ENCODE measurements around the gene PRKN. TPM values are rescaled to one million over a fixed set of nuclear protein-coding genes. Genes with fewer than 3 reads are reported as not detected.

PRKN gene
- total RNA-seq, 1 donor from 2014 or later: 5.7 TPM

GRCh38 chr6:162491637-162492036, 235.9 kb downstream of the PRKN start:
- Mint-ChIP-seq H3K27me3 (ENCODE audit: low read depth) (no peaks in the 10 kb centered on the region), H3K9me3 (ENCODE audit: low read depth) (no peaks in the 10 kb centered on the region), H3K4me1 (ENCODE audit: low read depth) (no peaks in the 10 kb centered on the region), H3K36me3 (ENCODE audit: low read depth) (peaks cover 4% of the 10 kb centered on the region), H3K27ac (ENCODE audit: unreplicated experiment) (no peak overlapping the region), H3K4me3 (ENCODE audit: unreplicated experiment) (no peak overlapping the region)
- TF ChIP-seq, protein P1, sequence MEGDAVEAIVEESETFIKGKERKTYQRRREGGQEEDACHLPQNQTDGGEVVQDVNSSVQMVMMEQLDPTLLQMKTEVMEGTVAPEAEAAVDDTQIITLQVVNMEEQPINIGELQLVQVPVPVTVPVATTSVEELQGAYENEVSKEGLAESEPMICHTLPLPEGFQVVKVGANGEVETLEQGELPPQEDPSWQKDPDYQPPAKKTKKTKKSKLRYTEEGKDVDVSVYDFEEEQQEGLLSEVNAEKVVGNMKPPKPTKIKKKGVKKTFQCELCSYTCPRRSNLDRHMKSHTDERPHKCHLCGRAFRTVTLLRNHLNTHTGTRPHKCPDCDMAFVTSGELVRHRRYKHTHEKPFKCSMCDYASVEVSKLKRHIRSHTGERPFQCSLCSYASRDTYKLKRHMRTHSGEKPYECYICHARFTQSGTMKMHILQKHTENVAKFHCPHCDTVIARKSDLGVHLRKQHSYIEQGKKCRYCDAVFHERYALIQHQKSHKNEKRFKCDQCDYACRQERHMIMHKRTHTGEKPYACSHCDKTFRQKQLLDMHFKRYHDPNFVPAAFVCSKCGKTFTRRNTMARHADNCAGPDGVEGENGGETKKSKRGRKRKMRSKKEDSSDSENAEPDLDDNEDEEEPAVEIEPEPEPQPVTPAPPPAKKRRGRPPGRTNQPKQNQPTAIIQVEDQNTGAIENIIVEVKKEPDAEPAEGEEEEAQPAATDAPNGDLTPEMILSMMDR (IDR thresholded peaks at IDR 0.05): no peak
- DNase-seq (ENCODE audit: low spot score): no peak

GRCh38 chr6:162489101-162489976, 238.2 kb downstream of the PRKN start:
- Mint-ChIP-seq H3K4me3 (ENCODE audit: unreplicated experiment) (no peak overlapping the region), H3K27me3 (ENCODE audit: low read depth) (no peaks in the 10 kb centered on the region), H3K4me1 (ENCODE audit: low read depth) (no peaks in the 10 kb centered on the region), H3K27ac (ENCODE audit: unreplicated experiment) (no peak overlapping the region), H3K9me3 (ENCODE audit: low read depth) (no peaks in the 10 kb centered on the region), H3K36me3 (ENCODE audit: low read depth) (peaks cover 4% of the 10 kb centered on the region)
- TF ChIP-seq, protein P1 (IDR thresholded peaks at IDR 0.05): no peak
- no peak for DNase-seq (ENCODE audit: low spot score)

DNA sequence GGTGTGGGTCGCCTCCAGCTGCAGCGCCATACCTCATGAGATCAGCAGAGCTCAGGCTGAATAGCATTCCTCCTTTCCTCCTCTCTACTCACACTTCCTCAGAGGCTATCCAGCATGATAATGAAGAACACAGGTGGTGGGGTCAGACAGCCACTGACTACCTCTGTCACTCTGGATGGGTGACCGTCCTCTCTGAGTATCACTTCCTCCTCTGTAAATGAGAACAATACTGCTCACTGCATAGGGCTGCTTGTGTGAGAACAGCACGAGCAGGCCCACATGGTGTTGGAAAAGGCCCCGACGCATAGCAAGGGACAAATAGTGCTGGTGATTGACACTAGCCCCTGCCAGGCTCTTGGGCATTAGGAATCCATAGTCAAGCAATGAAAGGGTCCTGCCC, 239.1 kb downstream of the PRKN start:
- no peaks in the 10 kb centered on the region for H3K27me3 Mint-ChIP-seq (ENCODE audit: low read depth)
- no peak overlapping the region for H3K27ac Mint-ChIP-seq (ENCODE audit: unreplicated experiment)
- no peaks in the 10 kb centered on the region for H3K9me3 Mint-ChIP-seq (ENCODE audit: low read depth)
- no peak for DNase-seq (ENCODE audit: low spot score)
- TF ChIP-seq, protein P1 (IDR thresholded peaks at IDR 0.05): no peak
- no peak overlapping the region for H3K4me3 Mint-ChIP-seq (ENCODE audit: unreplicated experiment)
- H3K36me3 Mint-ChIP-seq (ENCODE audit: low read depth): peaks cover 4% of the 10 kb centered on the region
- H3K4me1 Mint-ChIP-seq (ENCODE audit: low read depth): no peaks in the 10 kb centered on the region

- Mint-ChIP-seq H3K4me3 (ENCODE audit: unreplicated experiment) (no peak overlapping the region), H3K36me3 (ENCODE audit: low read depth) (peaks cover 4% of the 10 kb centered on the region), H3K9me3 (ENCODE audit: low read depth) (no peaks in the 10 kb centered on the region), H3K4me1 (ENCODE audit: low read depth) (no peaks in the 10 kb centered on the region), H3K27me3 (ENCODE audit: low read depth) (no peaks in the 10 kb centered on the region), H3K27ac (ENCODE audit: unreplicated experiment) (no peak overlapping the region)
- DNase-seq (ENCODE audit: low spot score): no peak
- TF ChIP-seq, protein P1 (IDR thresholded peaks at IDR 0.05): no peak
These were observed 242.1 kb downstream of the PRKN start for GRCh38 chr6:162485464-162485863.

DNA sequence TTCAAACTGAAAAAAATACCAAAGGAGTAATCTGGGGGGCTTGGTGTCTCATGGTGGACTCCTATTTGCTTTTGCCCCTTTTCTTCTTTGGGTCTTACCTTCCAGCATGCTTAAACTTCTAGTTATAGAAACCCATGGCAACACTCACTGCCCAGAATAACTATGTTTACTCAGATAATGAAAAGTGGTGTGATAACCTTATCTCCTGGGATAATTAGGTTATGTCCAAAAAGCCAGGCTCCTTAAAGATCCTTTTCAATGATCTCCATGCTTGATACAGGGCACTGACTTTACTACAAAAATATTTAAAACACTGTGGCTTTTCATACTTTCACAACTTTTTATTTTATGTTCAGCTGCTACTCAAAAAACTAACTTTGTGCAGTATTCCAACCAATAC, 245.6 kb downstream of the PRKN start:
- TF ChIP-seq, protein P1 (IDR thresholded peaks at IDR 0.05): no peak
- no peak for DNase-seq (ENCODE audit: low spot score)
- Mint-ChIP-seq H3K27ac (ENCODE audit: unreplicated experiment) (no peak overlapping the region), H3K36me3 (ENCODE audit: low read depth) (no peaks in the 10 kb centered on the region), H3K27me3 (ENCODE audit: low read depth) (no peaks in the 10 kb centered on the region), H3K9me3 (ENCODE audit: low read depth) (no peaks in the 10 kb centered on the region), H3K4me1 (ENCODE audit: low read depth) (no peaks in the 10 kb centered on the region), H3K4me3 (ENCODE audit: unreplicated experiment) (no peak overlapping the region)
